AG09309 (cell line): Measurements from ENCODE around the gene CHRM3.
"Not testable (repeated sequence)": the region's sequence is repeated elsewhere in the genome, so short reads cannot be mapped to it uniquely, and the experiment has no call there.

ENCODE experiments used
- DNase-seq: peaks from one replicate; pipeline ENCODE4 v3.0.0-alpha.2; 2010; ENCODE audit warnings: low read depth
- H3K4me3 ChIP-seq: 2 replicates; pipeline ENCODE4 v1.5.1; 2011; ENCODE audit warnings: mild to moderate bottlenecking, low read depth, low read length, moderate library complexity; ENCODE audit not compliant: control insufficient read depth
- TF ChIP-seq, protein P1 (sequence below): IDR thresholded peaks from 2 replicates; pipeline ENCODE4 v1.5.1; 2011; ENCODE audit warnings: mild to moderate bottlenecking, low read depth, low read length, inconsistent platforms; ENCODE audit not compliant: insufficient read depth, control insufficient read depth; ENCODE audit errors: missing control alignments

CHRM3 gene

DNA sequence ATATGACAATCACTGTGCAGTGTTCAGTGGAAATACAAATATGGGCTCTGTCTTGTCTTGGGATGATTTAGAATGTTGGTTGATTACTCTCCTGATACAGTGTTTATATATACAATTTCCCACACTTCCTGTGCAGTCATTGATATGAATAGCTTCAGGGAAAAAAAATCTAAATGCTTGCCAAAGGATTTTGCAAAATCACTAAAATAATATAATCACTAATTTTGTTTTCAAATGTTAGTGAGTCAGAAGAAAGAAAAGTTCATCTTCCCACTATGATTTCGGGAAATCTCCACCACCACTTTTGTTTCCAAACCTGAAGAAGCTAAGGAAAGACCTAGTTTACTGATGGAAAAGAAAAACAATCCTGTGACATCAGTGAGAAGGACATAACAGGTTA lies 32.1 kb upstream of the CHRM3 start:
- H3K4me3 ChIP-seq = no peak overlapping the region
- TF ChIP-seq, protein P1, sequence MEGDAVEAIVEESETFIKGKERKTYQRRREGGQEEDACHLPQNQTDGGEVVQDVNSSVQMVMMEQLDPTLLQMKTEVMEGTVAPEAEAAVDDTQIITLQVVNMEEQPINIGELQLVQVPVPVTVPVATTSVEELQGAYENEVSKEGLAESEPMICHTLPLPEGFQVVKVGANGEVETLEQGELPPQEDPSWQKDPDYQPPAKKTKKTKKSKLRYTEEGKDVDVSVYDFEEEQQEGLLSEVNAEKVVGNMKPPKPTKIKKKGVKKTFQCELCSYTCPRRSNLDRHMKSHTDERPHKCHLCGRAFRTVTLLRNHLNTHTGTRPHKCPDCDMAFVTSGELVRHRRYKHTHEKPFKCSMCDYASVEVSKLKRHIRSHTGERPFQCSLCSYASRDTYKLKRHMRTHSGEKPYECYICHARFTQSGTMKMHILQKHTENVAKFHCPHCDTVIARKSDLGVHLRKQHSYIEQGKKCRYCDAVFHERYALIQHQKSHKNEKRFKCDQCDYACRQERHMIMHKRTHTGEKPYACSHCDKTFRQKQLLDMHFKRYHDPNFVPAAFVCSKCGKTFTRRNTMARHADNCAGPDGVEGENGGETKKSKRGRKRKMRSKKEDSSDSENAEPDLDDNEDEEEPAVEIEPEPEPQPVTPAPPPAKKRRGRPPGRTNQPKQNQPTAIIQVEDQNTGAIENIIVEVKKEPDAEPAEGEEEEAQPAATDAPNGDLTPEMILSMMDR = no peak
- DNase-seq = peak; percentile 38

DNA sequence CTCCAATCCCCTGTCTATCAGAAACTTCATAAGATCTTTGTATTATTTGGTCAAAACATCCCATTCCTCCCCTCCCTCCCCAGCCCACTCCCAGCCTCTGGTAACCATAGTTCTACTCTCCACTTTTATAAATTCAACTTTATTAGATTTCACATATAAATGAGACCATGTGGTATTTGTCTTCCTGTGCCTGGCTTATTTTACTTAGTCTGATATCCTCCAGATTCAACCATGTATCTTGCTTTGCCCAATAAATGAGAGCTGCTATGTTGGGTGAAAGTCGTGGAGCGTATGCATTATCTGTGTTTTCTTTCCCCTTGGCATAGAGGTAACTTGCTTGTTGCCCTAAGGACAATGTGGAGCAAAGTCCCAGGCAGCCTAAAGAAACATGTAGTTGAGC lies 28.5 kb upstream of the CHRM3 start:
- no peak for DNase-seq
- TF ChIP-seq, protein P1 = no peak

DNA sequence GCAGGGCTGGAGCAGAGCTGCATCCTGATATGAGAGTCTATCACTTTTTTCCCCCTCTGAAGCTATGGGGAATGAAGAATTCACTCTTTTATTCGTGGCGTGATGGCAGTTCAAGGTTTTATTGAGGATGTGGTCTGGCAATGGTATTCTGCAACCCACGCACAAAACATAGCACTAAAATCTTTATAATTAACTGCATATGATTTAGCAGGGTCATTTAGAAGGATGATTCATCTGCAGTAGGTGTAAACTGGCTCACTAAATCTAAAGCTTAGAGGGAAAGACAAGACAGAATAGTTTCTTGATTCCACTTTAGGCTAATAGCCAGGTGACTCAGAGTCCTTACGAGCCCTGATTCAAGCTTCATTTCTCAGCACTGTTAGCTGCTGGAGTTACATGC lies 25.0 kb upstream of the CHRM3 start:
- no peak overlapping the region for H3K4me3 ChIP-seq
- DNase-seq = peak; percentile 99
- TF ChIP-seq, protein P1 = no peak

More for the DNA sequence above, 28.5 kb upstream of the CHRM3 start:
- no peak overlapping the region for H3K4me3 ChIP-seq

DNA sequence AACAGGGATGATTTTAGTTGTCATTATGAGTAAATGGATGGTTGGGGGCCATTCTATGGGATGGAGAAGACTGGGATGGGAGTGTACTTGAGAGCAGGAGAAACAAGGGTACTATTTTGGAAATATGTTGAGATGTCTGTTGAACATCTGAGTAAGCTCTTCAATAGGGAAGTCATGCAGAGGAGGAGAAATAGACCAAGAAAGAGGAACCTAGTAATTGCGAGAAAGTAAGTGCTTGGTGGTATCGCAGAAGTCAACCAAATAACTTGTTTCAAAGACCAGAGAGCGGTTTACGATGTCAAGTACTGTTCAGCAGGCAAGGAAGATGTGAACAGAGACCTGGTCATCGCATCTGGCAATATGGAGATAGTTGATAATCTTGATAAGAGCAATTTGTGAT lies 22.4 kb upstream of the CHRM3 start:
- TF ChIP-seq, protein P1 = no peak

DNA sequence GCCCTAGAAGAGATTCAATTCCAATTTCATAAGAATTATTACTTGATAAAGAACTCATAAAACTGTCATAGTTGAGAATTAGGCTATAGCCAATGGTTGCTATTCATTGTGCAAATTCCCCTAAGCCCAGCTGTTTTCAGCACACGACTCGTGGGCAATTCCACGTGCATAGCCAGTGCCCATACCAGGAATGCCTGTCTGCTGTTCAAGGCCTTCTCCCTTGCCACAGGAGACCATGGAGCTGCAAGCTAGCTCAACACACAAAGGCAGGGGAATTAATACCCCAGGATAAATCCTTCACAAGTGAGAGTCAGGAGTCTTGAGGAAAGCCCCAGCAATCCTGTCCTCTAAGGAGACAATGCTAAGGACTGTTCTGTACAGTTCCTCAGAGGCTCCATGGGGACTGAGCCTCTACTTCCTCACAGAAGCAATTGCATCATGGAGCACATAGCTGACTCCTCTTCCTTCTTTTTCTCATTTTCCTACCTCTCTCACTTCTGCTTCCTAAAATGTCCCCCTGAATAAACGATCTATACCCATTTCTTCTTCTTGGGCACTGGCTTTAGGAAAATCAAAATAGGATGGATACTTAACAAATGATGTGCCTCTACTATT lies 19.1 kb upstream of the CHRM3 start:
- TF ChIP-seq, protein P1 = no peak
- no peak for DNase-seq
- H3K4me3 ChIP-seq = no peak overlapping the region

More for the DNA sequence above, 22.4 kb upstream of the CHRM3 start:
- no peak overlapping the region for H3K4me3 ChIP-seq
- no peak for DNase-seq

DNA sequence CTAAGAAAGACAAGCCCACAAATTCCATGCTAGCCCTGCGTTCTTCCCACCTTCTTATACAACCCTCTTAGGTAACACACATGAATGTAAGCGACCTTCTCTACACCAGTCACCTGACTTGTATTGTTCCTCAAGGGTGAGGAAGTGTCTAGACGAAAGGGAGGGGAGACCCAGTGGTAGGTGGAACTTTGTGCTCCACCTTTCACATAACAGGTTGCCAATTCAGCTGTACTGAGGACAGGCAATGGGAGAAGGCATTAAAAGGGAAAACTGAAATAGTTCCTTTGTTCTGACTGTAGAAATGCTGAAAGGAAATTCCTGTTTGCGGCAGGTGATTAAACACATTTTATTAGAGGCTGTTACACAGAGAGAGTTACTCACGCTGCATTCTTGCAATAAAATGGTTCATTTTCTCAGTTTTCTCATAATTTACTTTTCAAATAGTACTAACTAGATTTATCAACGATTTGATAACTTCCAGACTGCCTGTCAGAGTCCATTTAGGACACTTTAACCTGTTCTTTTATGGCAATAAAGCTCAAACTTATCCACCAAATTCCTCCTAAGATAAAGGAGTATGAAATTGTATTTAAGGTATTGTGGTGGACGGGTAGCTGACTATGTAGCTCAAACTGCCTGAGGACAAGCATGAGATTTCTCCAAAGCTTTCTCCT lies 17.8 kb upstream of the CHRM3 start:
- TF ChIP-seq, protein P1 = no peak
- no peak overlapping the region for H3K4me3 ChIP-seq
- DNase-seq = no peak

DNA sequence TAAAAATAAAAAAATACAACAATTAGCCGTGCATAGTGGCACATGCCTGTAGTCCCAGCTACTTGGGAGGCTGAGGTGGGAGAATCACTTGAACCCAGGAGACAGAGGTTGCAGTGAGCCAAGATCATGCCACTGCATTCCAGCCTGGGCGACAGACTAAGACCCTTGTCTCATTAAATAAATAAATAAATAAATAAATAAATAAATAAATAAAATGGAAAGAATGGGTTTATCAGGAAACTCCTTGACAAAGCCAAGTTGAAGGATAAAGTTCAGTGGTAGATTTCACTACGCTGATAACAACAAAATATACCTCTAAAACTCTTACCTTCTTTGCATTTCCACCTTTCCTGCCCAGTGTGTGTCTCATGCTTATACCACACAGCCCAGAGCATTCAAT lies 15.5 kb upstream of the CHRM3 start:
- not testable (repeated sequence) for DNase-seq, H3K4me3 ChIP-seq
